Thymus (tissue), 11 donors: ENCODE results near the gene DBN1. TPM values are rescaled to one million over a fixed set of nuclear protein-coding genes. Genes with fewer than 3 reads are reported as not detected.

ENCODE experiments used
- DNase-seq, 9 donors: peaks; one replicate each; pipeline ENCODE4 v3.0.0-alpha.2; 2013; ENCODE audit warnings: low spot score in 9 of 9, low read depth in 6 of 9, missing footprints in 1 of 9
- H3K27ac ChIP-seq, 2 donors: one replicate each; pipeline ENCODE4 v1.5.1; 2013; ENCODE audit warnings: control low read depth in 1 of 2, low read depth in 1 of 2, low read length in 1 of 2, mild to moderate bottlenecking in 1 of 2, moderate library complexity in 1 of 2
- H3K27me3 ChIP-seq, 2 donors: one replicate each; pipeline ENCODE4 v1.5.1; 2013; ENCODE audit warnings: low read length in 1 of 2; ENCODE audit not compliant: control insufficient read depth in 2 of 2, insufficient read depth in 1 of 2
- H3K36me3 ChIP-seq, 2 donors: one replicate each; pipeline ENCODE4 v1.5.1; 2013; ENCODE audit warnings: low read length in 1 of 2, mild to moderate bottlenecking in 1 of 2, moderate library complexity in 1 of 2; ENCODE audit not compliant: control insufficient read depth in 2 of 2, insufficient read depth in 2 of 2
- H3K4me1 ChIP-seq, 2 donors: one replicate each; pipeline ENCODE4 v1.5.1; 2013; ENCODE audit warnings: low read length in 2 of 2; ENCODE audit not compliant: control insufficient read depth in 2 of 2, insufficient read depth in 2 of 2
- H3K4me3 ChIP-seq, 2 donors: one replicate each; pipeline ENCODE4 v1.5.1; 2013; ENCODE audit warnings: low read length in 2 of 2, control low read depth in 1 of 2, mild to moderate bottlenecking in 1 of 2
- H3K9me3 ChIP-seq, 2 donors: one replicate each; pipeline ENCODE4 v1.5.1; 2013; ENCODE audit warnings: low read length in 1 of 2, mild to moderate bottlenecking in 1 of 2; ENCODE audit not compliant: control insufficient read depth in 2 of 2, insufficient read depth in 1 of 2
- WGBS: extraction: QIAGEN DNeasy Blood & Tissue Kit; methylation state at CpG from one replicate; pipeline ENCODE4 v1.1.7; 2013; 5-methylcytosine and 5-hydroxymethylcytosine counted together
- polyA plus RNA-seq: library from polyadenylated mRNA; stranded (reverse); fragments of 200-250 nt; gene quantifications from one replicate; pipeline ENCODE4 v1.2.3, GENCODE V29; 2013
- total RNA-seq: library from RNA; stranded (reverse); fragments of 120-200 nt; gene quantifications from one replicate; pipeline ENCODE4 v1.2.4, GENCODE V29; 2013
- donor health status: healthy.

Gene DBN1
- total and polyA plus RNA-seq, 2 donors = 32.3 to 34.3 TPM

DNA sequence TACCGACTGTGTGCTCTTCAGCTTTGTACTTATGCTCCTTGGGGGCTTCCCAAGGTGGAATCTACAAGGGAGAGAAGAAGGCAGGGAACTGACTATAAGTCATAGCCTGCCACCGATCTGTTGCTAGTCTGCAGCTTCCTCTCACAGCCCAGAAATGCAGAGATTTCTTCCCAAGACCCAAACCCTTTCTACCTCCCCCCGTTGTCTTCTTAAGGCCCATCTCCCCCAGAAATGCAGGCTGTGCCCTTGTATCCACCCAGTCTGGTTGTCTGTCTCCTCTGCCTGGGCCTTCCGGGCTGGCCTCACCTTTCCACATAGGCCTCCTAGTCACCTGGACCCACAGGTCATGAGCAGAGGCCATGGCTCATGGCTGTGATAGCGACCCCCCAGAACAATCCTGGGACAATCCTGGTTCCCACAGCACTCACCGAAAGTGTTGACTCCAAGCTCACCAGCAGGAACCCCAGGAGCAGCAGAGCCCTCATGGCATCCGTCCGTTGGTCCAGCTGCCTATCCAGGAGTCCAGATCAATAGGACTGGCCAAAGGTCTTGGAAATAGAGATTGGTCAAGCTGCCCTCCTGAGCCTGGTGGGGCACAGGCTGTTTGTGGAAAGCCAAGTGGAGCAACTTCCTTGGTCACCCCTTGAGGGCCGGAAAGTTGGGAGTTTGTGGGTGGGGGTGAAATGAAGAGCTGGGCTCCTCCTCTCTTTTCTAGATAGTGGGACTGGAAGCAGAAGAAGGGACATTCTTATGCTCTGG lies 64.2 kb downstream of the DBN1 start, which contains the start of gene F12:
Gene F12, minus strand, starts transcription at position 522 of the 759 bp plus-strand sequence. Its CDS starts 37 bp downstream, at position 485.
- WGBS = 97% methylated on average over 9 of the region's 9 CpGs
- Histone ChIP-seq H3K27ac (no peak within 1 kb of the TSS), H3K36me3 (no peaks in the 10 kb centered on the region), H3K4me1 (peaks cover 11 to 37% of the 10 kb centered on the region in 2 donors), H3K4me3 (no peak within 1 kb of the TSS), H3K9me3 (peaks cover 0 to under 1% of the 10 kb centered on the region in 2 donors), H3K27me3 (peaks cover 4 to 18% of the 10 kb centered on the region in 2 donors)
- DNase-seq = no peak

Other genes with a start within 250 kb of the DBN1 start
- 15.9 TPM for gene RAB24, start 169.9 kb downstream of the DBN1 start, total RNA-seq
- gene RAB24, start 169.9 kb downstream of the DBN1 start, polyA plus RNA-seq = 82.8 TPM
- gene PRELID1, start 169.8 kb downstream of the DBN1 start, total RNA-seq = 105 TPM
- gene PRELID1, start 169.8 kb downstream of the DBN1 start, polyA plus RNA-seq = 79.1 TPM
- gene MXD3, start 161.7 kb downstream of the DBN1 start, total RNA-seq = 44.8 TPM
- gene MXD3, start 161.7 kb downstream of the DBN1 start, polyA plus RNA-seq = 16.1 TPM
- 117 TPM for gene LMAN2, start 122.0 kb downstream of the DBN1 start, total RNA-seq
- 95.3 TPM for gene LMAN2, start 122.0 kb downstream of the DBN1 start, polyA plus RNA-seq
- 49.5 TPM for gene RGS14, start 115.7 kb downstream of the DBN1 start, total RNA-seq
- gene RGS14, start 115.7 kb downstream of the DBN1 start, polyA plus RNA-seq = 52.7 TPM
- gene SLC34A1, start 89.2 kb downstream of the DBN1 start, total RNA-seq = 0.05 TPM
- gene SLC34A1, start 89.2 kb downstream of the DBN1 start, polyA plus RNA-seq = 0.02 TPM
- not detected for gene PFN3, start 73.0 kb downstream of the DBN1 start, total RNA-seq
- gene PFN3, start 73.0 kb downstream of the DBN1 start, polyA plus RNA-seq = not detected
- gene F12, start 64.1 kb downstream of the DBN1 start, total RNA-seq = 0.19 TPM
- gene F12, start 64.1 kb downstream of the DBN1 start, polyA plus RNA-seq = 1.2 TPM
- gene GRK6, start 47.0 kb downstream of the DBN1 start, total RNA-seq = 57.4 TPM
- gene GRK6, start 47.0 kb downstream of the DBN1 start, polyA plus RNA-seq = 36.3 TPM
- 3.6 TPM for gene PRR7, start 26.8 kb downstream of the DBN1 start, total RNA-seq
- gene PRR7, start 26.8 kb downstream of the DBN1 start, polyA plus RNA-seq = 1.6 TPM
- 10.8 TPM for gene PDLIM7, start 24.0 kb upstream of the DBN1 start, total RNA-seq
- 61.9 TPM for gene PDLIM7, start 24.0 kb upstream of the DBN1 start, polyA plus RNA-seq
- 3.3 TPM for gene DOK3, start 36.2 kb upstream of the DBN1 start, total RNA-seq
- gene DOK3, start 36.2 kb upstream of the DBN1 start, polyA plus RNA-seq = 13.4 TPM
- gene DDX41, start 43.3 kb upstream of the DBN1 start, total RNA-seq = 78.0 TPM
- 71.3 TPM for gene DDX41, start 43.3 kb upstream of the DBN1 start, polyA plus RNA-seq
- 41.7 TPM for gene FAM193B, start 80.9 kb upstream of the DBN1 start, total RNA-seq
- 527 TPM for gene FAM193B, start 80.9 kb upstream of the DBN1 start, polyA plus RNA-seq
- gene TMED9, start 118.6 kb upstream of the DBN1 start, total RNA-seq = 37.9 TPM
- gene TMED9, start 118.6 kb upstream of the DBN1 start, polyA plus RNA-seq = 104 TPM
- gene B4GALT7, start 126.5 kb upstream of the DBN1 start, total RNA-seq = 14.1 TPM
- 29.1 TPM for gene B4GALT7, start 126.5 kb upstream of the DBN1 start, polyA plus RNA-seq